ENCODE measurements around the gene LRBA. TPM values are rescaled to one million over a fixed set of nuclear protein-coding genes. Genes with fewer than 3 reads are reported as not detected.
"Not testable (repeated sequence)": the region's sequence is repeated elsewhere in the genome, so short reads cannot be mapped to it uniquely, and the experiment has no call there.

LRBA gene
- total RNA-seq, 2 donors from 2014 or later = 76.3 to 86.9 TPM

GRCh38 chr4:150681063-150681462 is 334.0 kb downstream of the LRBA start:
- Mint-ChIP-seq H3K4me3 (no peak overlapping the region), H3K27me3 (no peaks in the 10 kb centered on the region), H3K27ac (no peak overlapping the region), H3K36me3 (ENCODE audit: low read depth) (peaks cover 10% of the 10 kb centered on the region), H3K4me1 (peaks cover 15% of the 10 kb centered on the region)
- no peak for DNase-seq
- H3K9me3 ChIP-seq (ENCODE audit: control insufficient read depth, low read length, poor library complexity, severe bottlenecking) = no peaks in the 10 kb centered on the region
- no peak for ATAC-seq

GRCh38 chr4:150680651-150681050 is 334.4 kb downstream of the LRBA start:
- DNase-seq (no peak), ATAC-seq (no peak)
- Mint-ChIP-seq H3K36me3 (ENCODE audit: low read depth) (peaks cover 10% of the 10 kb centered on the region), H3K4me3 (no peak overlapping the region), H3K27me3 (no peaks in the 10 kb centered on the region), H3K27ac (no peak overlapping the region), H3K4me1 (peaks cover 13% of the 10 kb centered on the region)
- H3K9me3 ChIP-seq (ENCODE audit: control insufficient read depth, low read length, poor library complexity, severe bottlenecking) = no peaks in the 10 kb centered on the region

DNA sequence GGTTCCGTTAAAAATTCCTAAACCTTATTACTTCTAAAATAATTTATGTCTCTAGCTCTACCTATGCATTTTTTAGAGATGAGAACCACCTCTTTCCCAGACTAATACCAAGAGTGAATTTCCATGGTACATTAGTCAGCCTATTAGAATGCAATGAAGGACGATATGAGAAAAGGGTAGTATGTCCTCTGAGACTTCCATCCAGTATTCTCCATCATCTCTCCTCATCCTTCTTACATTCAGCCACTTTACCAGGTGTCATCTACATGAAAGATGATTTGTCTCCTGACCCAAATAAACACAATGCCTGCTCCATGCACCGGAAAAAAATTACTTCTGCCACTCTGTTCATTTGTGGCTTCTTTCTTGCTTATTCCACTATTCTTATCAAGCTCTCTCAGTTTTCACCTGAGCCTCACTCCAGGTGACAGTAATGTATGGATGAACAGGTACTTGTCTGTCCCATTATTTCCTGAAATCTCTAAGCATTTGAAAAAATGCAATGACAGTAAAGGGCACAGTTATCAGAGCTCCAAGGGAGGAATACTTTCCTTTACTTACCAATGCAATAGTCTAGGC is 335.2 kb downstream of the LRBA start:
- DNase-seq (no peak), ATAC-seq (no peak)
- Mint-ChIP-seq H3K27me3 (no peaks in the 10 kb centered on the region), H3K36me3 (ENCODE audit: low read depth) (peaks cover 10% of the 10 kb centered on the region), H3K27ac (no peak overlapping the region), H3K4me1 (peaks cover 11% of the 10 kb centered on the region), H3K4me3 (no peak overlapping the region)
- H3K9me3 ChIP-seq (ENCODE audit: control insufficient read depth, low read length, poor library complexity, severe bottlenecking) = no peaks in the 10 kb centered on the region

GRCh38 chr4:150679018-150679764 is 335.9 kb downstream of the LRBA start:
- Mint-ChIP-seq H3K27ac (no peak overlapping the region), H3K4me1 (peaks cover 8% of the 10 kb centered on the region), H3K27me3 (no peaks in the 10 kb centered on the region), H3K36me3 (ENCODE audit: low read depth) (peaks cover 10% of the 10 kb centered on the region), H3K4me3 (no peak overlapping the region)
- DNase-seq = no peak
- no peak for ATAC-seq
- no peaks in the 10 kb centered on the region for H3K9me3 ChIP-seq (ENCODE audit: control insufficient read depth, low read length, poor library complexity, severe bottlenecking)

DNA sequence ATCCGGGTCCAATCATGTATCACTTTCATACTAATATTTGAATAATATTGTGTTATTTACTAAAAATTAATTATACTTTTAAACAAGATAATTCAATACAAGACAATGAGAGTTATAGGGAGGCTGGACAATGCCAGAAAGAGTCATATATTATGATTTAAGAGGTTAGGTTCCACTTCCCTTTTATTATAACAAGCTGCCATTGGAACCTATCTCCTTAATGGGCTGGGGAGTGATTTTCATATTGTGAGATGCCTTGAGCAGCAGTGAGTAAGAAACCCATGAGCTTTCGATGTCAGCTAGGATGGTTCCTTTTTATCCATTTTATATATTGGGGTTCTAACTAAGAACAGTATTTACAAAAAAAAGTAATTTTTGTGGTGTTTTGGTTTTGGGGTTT is 341.3 kb downstream of the LRBA start:
- no peak for DNase-seq
- peaks cover under 1% of the 10 kb centered on the region for H3K36me3 Mint-ChIP-seq (ENCODE audit: low read depth)
- H3K27me3 Mint-ChIP-seq = no peaks in the 10 kb centered on the region
- peaks cover 7% of the 10 kb centered on the region for H3K4me1 Mint-ChIP-seq
- H3K4me3 Mint-ChIP-seq = no peak overlapping the region
- no peak overlapping the region for H3K27ac Mint-ChIP-seq
- no peaks in the 10 kb centered on the region for H3K9me3 ChIP-seq (ENCODE audit: control insufficient read depth, low read length, poor library complexity, severe bottlenecking)
- ATAC-seq = no peak

GRCh38 chr4:150668824-150669223 is 346.3 kb downstream of the LRBA start:
- Mint-ChIP-seq H3K27ac (no peak overlapping the region), H3K27me3 (no peaks in the 10 kb centered on the region), H3K4me3 (no peak overlapping the region), H3K36me3 (ENCODE audit: low read depth) (peaks cover 6% of the 10 kb centered on the region), H3K4me1 (peaks cover 6% of the 10 kb centered on the region)
- DNase-seq = no peak
- H3K9me3 ChIP-seq (ENCODE audit: control insufficient read depth, low read length, poor library complexity, severe bottlenecking) = no peaks in the 10 kb centered on the region
- ATAC-seq = no peak

DNA sequence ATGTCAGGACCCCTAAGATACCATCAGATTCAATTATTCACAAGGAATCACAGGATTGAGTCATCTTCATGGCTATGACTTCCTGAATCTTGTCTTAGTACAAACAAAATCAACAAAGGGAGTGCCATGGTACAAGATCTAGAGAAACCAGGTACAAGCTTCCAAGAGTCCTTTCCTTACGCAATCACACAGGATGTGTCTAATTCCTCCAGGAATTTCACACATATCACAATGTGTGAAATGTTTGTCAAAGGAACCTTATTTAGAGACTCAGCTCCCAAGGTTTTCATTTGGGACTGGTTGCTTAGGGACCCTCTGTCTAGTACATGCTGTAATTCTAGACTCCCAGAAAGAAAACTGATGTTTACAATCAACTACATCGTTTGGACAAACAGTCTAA is 350.1 kb downstream of the LRBA start:
- no peaks in the 10 kb centered on the region for H3K9me3 ChIP-seq (ENCODE audit: control insufficient read depth, low read length, poor library complexity, severe bottlenecking)
- no peaks in the 10 kb centered on the region for H3K27me3 Mint-ChIP-seq
- H3K27ac Mint-ChIP-seq = no peak overlapping the region
- peaks cover 2% of the 10 kb centered on the region for H3K4me1 Mint-ChIP-seq
- H3K4me3 Mint-ChIP-seq = no peak overlapping the region
- ATAC-seq = no peak
- DNase-seq = no peak
- peaks cover 9% of the 10 kb centered on the region for H3K36me3 Mint-ChIP-seq (ENCODE audit: low read depth)

DNA sequence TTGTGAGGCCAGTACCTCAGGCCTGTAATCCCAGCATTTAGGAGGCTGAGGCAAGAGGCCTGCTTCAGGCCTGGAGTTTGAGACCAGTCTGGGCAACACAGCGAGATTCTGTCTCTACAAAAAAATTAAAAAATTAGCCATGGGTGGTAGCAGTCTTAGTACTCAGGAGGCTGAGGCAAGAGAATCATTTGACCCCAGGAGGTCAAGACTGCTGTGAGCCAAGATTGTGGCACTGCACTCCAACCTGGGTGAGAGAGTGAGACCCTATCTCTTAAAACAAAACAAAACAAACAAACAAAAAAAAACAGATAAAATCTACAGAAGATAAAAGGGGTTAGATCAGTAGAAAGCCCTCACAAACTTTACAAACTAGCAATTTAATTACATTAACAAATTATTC is 352.4 kb downstream of the LRBA start:
- H3K27ac Mint-ChIP-seq = no peak overlapping the region
- H3K9me3 ChIP-seq (ENCODE audit: control insufficient read depth, low read length, poor library complexity, severe bottlenecking) = no peaks in the 10 kb centered on the region
- H3K36me3 Mint-ChIP-seq (ENCODE audit: low read depth) = peaks cover 6% of the 10 kb centered on the region
- ATAC-seq (no peak), DNase-seq (no peak)
- no peaks in the 10 kb centered on the region for H3K27me3 Mint-ChIP-seq
- no peak overlapping the region for H3K4me3 Mint-ChIP-seq
- H3K4me1 Mint-ChIP-seq = peaks cover 2% of the 10 kb centered on the region

DNA sequence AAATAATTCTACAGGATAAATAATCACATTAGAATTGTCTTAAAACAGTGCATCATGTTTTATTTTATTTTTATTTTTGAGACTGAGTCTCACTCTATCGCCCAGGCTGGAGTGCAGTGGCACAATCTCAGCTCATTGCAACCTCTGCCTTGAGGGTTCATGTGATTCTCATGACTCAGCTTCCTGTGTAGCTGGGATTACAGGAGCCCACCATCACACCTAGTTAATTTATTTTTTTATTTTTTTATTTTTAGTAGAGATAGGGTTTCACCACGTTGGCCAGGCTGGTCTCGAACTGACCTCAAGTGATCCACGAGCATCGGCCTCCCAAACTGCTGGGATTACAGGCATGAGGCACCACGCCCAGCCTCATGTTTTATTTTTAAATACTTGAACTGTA is 353.5 kb downstream of the LRBA start:
- not testable (repeated sequence) for H3K4me3 Mint-ChIP-seq; H3K27me3 Mint-ChIP-seq; DNase-seq; ATAC-seq; H3K36me3 Mint-ChIP-seq (ENCODE audit: low read depth); H3K9me3 ChIP-seq (ENCODE audit: control insufficient read depth, low read length, poor library complexity, severe bottlenecking); H3K4me1 Mint-ChIP-seq; H3K27ac Mint-ChIP-seq

DNA sequence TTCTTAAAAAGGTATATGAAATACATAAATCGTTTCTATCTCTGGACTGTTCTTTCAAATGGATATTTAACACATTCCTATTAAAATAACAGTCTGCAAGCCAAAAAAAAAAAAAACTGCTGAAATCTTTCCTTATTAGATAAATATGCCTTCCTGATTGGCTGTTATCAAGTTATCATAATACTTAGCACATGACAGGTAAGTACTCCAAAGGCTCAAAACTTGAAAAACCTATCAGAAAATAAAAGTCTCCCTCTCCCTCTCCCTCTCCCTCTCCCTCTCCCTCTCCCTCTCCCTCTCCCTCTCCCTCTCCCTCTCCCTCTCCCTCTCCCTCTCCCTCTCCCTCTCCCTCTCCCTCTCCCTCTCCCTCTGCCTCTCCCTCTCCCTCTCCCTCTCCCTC is 356.8 kb downstream of the LRBA start:
- not testable (repeated sequence) for H3K4me1 Mint-ChIP-seq; H3K4me3 Mint-ChIP-seq; DNase-seq; H3K27me3 Mint-ChIP-seq; H3K9me3 ChIP-seq (ENCODE audit: control insufficient read depth, low read length, poor library complexity, severe bottlenecking); H3K36me3 Mint-ChIP-seq (ENCODE audit: low read depth); ATAC-seq; H3K27ac Mint-ChIP-seq

DNA sequence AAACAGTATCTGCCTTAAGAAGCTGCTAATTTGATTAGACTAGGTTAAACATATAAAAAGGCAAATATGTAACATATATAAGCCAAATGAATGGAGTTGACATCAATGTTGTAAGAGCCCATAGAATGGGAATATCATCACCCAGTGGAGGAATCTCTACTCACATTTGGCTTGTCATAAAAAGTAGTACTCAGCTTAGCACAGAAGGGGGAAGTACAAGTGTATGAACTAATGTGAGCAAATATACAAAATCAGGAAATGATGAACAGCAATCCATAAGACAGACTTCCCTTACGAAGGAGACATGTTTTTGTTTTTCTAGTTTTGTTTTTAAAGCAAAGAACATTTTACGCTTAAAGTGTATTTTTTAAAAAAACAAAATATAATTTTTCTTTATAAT is 358.2 kb downstream of the LRBA start:
- H3K36me3 Mint-ChIP-seq (ENCODE audit: low read depth) = no peaks in the 10 kb centered on the region
- ATAC-seq (no peak), DNase-seq (no peak)

DNA sequence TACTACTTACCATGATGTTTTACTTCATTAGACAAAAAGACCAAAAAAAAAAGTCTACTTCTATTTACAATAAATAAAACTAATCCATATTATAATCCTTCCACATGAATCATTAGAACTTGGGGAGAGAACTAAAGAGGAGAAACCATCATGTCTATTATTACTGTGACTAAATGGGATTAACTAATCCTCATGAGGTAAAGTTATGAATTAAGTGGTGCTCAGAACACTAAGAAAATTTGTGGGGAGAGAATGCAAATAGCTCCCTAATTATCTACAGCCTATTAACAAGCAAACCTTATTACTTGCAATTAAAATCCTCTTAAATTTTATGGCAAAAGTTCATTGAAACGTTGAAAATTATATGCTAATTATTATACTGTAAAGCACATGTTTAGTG is 364.3 kb downstream of the LRBA start:
- no peak for DNase-seq

More for the DNA sequence above, 358.2 kb downstream of the LRBA start:
- no peak overlapping the region for H3K4me3 Mint-ChIP-seq
- H3K4me1 Mint-ChIP-seq = peaks cover 3% of the 10 kb centered on the region
- H3K9me3 ChIP-seq (ENCODE audit: control insufficient read depth, low read length, poor library complexity, severe bottlenecking) = no peaks in the 10 kb centered on the region
- no peaks in the 10 kb centered on the region for H3K27me3 Mint-ChIP-seq
- H3K27ac Mint-ChIP-seq = no peak overlapping the region

GRCh38 chr4:150648123-150648522 is 367.0 kb downstream of the LRBA start:
- no peak overlapping the region for H3K4me3 Mint-ChIP-seq
- peaks cover 4% of the 10 kb centered on the region for H3K4me1 Mint-ChIP-seq
- no peaks in the 10 kb centered on the region for H3K9me3 ChIP-seq (ENCODE audit: control insufficient read depth, low read length, poor library complexity, severe bottlenecking)
- ATAC-seq = no peak
- no peaks in the 10 kb centered on the region for H3K27me3 Mint-ChIP-seq
- H3K36me3 Mint-ChIP-seq (ENCODE audit: low read depth) = no peaks in the 10 kb centered on the region
- no peak for DNase-seq
- H3K27ac Mint-ChIP-seq = no peak overlapping the region

More for the DNA sequence above, 364.3 kb downstream of the LRBA start:
- H3K36me3 Mint-ChIP-seq (ENCODE audit: low read depth) = no peaks in the 10 kb centered on the region
- ATAC-seq = no peak
- H3K4me3 Mint-ChIP-seq = no peak overlapping the region
- no peak overlapping the region for H3K27ac Mint-ChIP-seq
- H3K4me1 Mint-ChIP-seq = peaks cover 7% of the 10 kb centered on the region
- H3K9me3 ChIP-seq (ENCODE audit: control insufficient read depth, low read length, poor library complexity, severe bottlenecking) = no peaks in the 10 kb centered on the region
- H3K27me3 Mint-ChIP-seq = no peaks in the 10 kb centered on the region

DNA sequence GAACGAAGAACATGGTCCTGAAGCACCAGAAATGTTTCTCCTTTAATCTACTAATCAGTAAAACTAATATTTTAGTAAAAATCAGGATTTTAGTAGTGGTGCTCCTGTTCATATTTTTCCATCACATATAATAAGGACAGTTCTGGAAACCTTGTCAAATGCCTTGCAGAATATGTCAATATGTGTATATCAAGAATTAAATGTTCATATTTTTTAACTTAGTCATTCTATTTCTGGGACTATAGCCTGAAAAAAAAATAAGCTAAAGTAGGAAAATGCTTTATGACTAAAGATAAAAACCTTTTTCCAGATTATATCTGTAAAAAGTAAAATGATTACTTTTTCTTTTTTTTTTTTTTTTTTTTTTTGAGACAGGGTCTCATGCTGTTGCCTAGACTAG is 368.1 kb downstream of the LRBA start:
- Mint-ChIP-seq H3K27ac (no peak overlapping the region), H3K36me3 (ENCODE audit: low read depth) (no peaks in the 10 kb centered on the region), H3K4me1 (peaks cover 4% of the 10 kb centered on the region), H3K27me3 (no peaks in the 10 kb centered on the region), H3K4me3 (no peak overlapping the region)
- ATAC-seq = no peak
- DNase-seq = no peak
- no peaks in the 10 kb centered on the region for H3K9me3 ChIP-seq (ENCODE audit: control insufficient read depth, low read length, poor library complexity, severe bottlenecking)

Measured in T-helper 17 cell (primary cell).